GM12873 (cell line): Measurements from ENCODE around the gene ADAMTS8.

Source experiments
- CTCF ChIP-seq: IDR thresholded peaks from 2 replicates; pipeline ENCODE4 v1.5.1; 2012; ENCODE audit warnings: low read depth, mild to moderate bottlenecking, moderate library complexity, low read length, control low read depth; ENCODE audit not compliant: insufficient read depth; ENCODE audit errors: missing control alignments

ADAMTS8 gene

GRCh38 chr11:130428316-130429119, at the start of gene ADAMTS8:
Gene ADAMTS8, minus strand, starts transcription at chr11:130428609. Its CDS starts 323 bp downstream, at chr11:130428286.
- no peak for TF ChIP-seq CTCF

GRCh38 chr11:130477586-130478203, 49.3 kb upstream of the ADAMTS8 start:
- no peak for TF ChIP-seq CTCF

- TF ChIP-seq CTCF: no peak
These were observed 48.6 kb upstream of the ADAMTS8 start for GRCh38 chr11:130476922-130477491.

GRCh38 chr11:130476200-130476921, 48.0 kb upstream of the ADAMTS8 start:
- no peak for TF ChIP-seq CTCF

GRCh38 chr11:130475426-130476053, 47.1 kb upstream of the ADAMTS8 start:
- TF ChIP-seq CTCF: no peak

- TF ChIP-seq CTCF: no peak
These were observed 46.4 kb upstream of the ADAMTS8 start for GRCh38 chr11:130474637-130475400.
